Endothelial cell of umbilical vein (primary cell): Measurements from ENCODE around the gene GPR139. TPM values are rescaled to one million over a fixed set of nuclear protein-coding genes. Genes with fewer than 3 reads are reported as not detected.

Experiments
- BruUV-seq: library from RNA; stranded (reverse); fragments of 400-500 nt; replicated peaks from 2 replicates; lab custom pipeline; 2021; lab: Mats Ljungman, UMichigan
- CTCF ChIA-PET: fragments of 300-600, 350-600 bp; sonication (Branson Sonifier 250); formaldehyde crosslinking; loops from one replicate; lab custom pipeline; 2021; ENCODE audit warnings: antibody characterized with exemption, inconsistent platforms; lab: Charles Lee
- POLR2A ChIA-PET: fragments of 300-600, 350-600 bp; sonication (Branson Sonifier 250); formaldehyde crosslinking; loops from one replicate; lab custom pipeline; 2021; ENCODE audit warnings: antibody characterized with exemption, inconsistent platforms; lab: Charles Lee
- DNase-seq: peaks from one replicate; pipeline ENCODE4 v3.0.0-alpha.2; 2011; ENCODE audit warnings: low read depth, low spot score
- FAIRE-seq: peaks from 2 replicates; lab custom pipeline; 2011; peaks lifted over from hg19 to GRCh38; lab: Jason Lieb, UNC
- H2AFZ ChIP-seq: 2 replicates; pipeline ENCODE4 v1.6.0; 2012; ENCODE audit warnings: low read depth, low read length, control low read depth, inconsistent platforms
- H3K27ac ChIP-seq: 2 replicates; pipeline ENCODE4 v1.5.1; 2011; ENCODE audit warnings: low read depth, mild to moderate bottlenecking, control low read depth, low read length, moderate library complexity; ENCODE audit not compliant: insufficient read depth
- H3K27me3 ChIP-seq, 2 experiments: 2 replicates each; pipeline versions ENCODE4 v1.6.0 to v1.6.1; 2011; ENCODE audit warnings: low read length in 2 of 2, mixed read lengths in 1 of 2; ENCODE audit not compliant: control insufficient read depth in 2 of 2, insufficient read depth in 2 of 2
- H3K36me3 ChIP-seq, 2 experiments: 2 replicates in 1 of 2; 3 replicates in 1 of 2; pipeline ENCODE4 v1.5.1; 2011; ENCODE audit warnings: low read length in 2 of 2, mild to moderate bottlenecking in 1 of 2, moderate library complexity in 1 of 2; ENCODE audit not compliant: control insufficient read depth in 2 of 2, insufficient read depth in 2 of 2; ENCODE audit errors: extremely low read depth in 1 of 2
- H3K4me1 ChIP-seq: 3 replicates; pipeline ENCODE4 v1.5.1; 2011; ENCODE audit warnings: mild to moderate bottlenecking, low read length; ENCODE audit not compliant: control insufficient read depth, insufficient read depth; ENCODE audit errors: extremely low read depth
- H3K4me2 ChIP-seq: 2 replicates; pipeline ENCODE4 v1.6.1; 2011; ENCODE audit warnings: low read length, control low read depth, mixed read lengths; ENCODE audit not compliant: insufficient read depth
- H3K4me3 ChIP-seq, 3 experiments: fragments of 200-600 bp in 1 of 3; sonication (generic), shearing (Covaris generic) in 1 of 3; replicated peaks in 1 of 3; 2 replicates each; pipeline ENCODE4 v1.5.1; 2011 to 2016; ENCODE audit warnings: control low read depth in 3 of 3, low read length in 3 of 3, mild to moderate bottlenecking in 2 of 3, inconsistent platforms in 1 of 3, low read depth in 1 of 3, moderate library complexity in 1 of 3; ENCODE audit not compliant: insufficient read depth in 1 of 3
- H3K79me2 ChIP-seq: 2 replicates; pipeline ENCODE4 v1.6.0; 2012; ENCODE audit warnings: low read length, inconsistent platforms; ENCODE audit not compliant: control insufficient read depth, insufficient read depth
- H3K9ac ChIP-seq: replicated peaks from 2 replicates; pipeline ENCODE3; 2011; ENCODE audit warnings: low read length, control low read depth; ENCODE audit not compliant: insufficient read depth; ENCODE audit errors: extremely low read depth
- H3K9me1 ChIP-seq: replicated peaks from 3 replicates; pipeline ENCODE4 v1.6.0; 2011; ENCODE audit warnings: mild to moderate bottlenecking, low read length; ENCODE audit not compliant: control insufficient read depth, insufficient read depth; ENCODE audit errors: extremely low read depth
- H3K9me3 ChIP-seq: replicated peaks from 2 replicates; pipeline ENCODE4 v1.5.1; 2012; ENCODE audit warnings: low read length, inconsistent platforms; ENCODE audit not compliant: control insufficient read depth, insufficient read depth
- H4K20me1 ChIP-seq: replicated peaks from 2 replicates; pipeline ENCODE3; 2011; ENCODE audit warnings: mild to moderate bottlenecking, low read length; ENCODE audit not compliant: control insufficient read depth, insufficient read depth; ENCODE audit errors: extremely low read depth
- EZH2 ChIP-seq: IDR thresholded peaks from 2 replicates; pipeline ENCODE4 v1.6.1; 2012; ENCODE audit warnings: borderline replicate concordance, low read depth, mild to moderate bottlenecking, moderate library complexity, low read length, inconsistent platforms; ENCODE audit not compliant: severe bottlenecking
- GATA2 ChIP-seq: IDR thresholded peaks from 2 replicates; pipeline ENCODE4 v1.7.0; 2011; ENCODE audit warnings: low read depth, mild to moderate bottlenecking, moderate library complexity, mixed read lengths, low read length; ENCODE audit not compliant: insufficient read length, insufficient read depth
- JUN ChIP-seq: IDR thresholded peaks from 2 replicates; pipeline ENCODE4 v1.6.1; 2011; ENCODE audit warnings: borderline replicate concordance, low read depth; ENCODE audit not compliant: insufficient read length, insufficient read depth
- MYC ChIP-seq: IDR thresholded peaks from one replicate; pipeline ENCODE4 v1.6.1; 2011; ENCODE audit warnings: mild to moderate bottlenecking, low read depth, low read length
- POLR2A ChIP-seq: IDR thresholded peaks from 2 replicates; pipeline ENCODE4 v1.6.1; 2012; ENCODE audit warnings: low read depth, mild to moderate bottlenecking, control low read depth, low read length
- POLR2AphosphoS5 ChIP-seq: IDR thresholded peaks from 2 replicates; pipeline ENCODE4 v1.6.1; 2012; ENCODE audit warnings: low read depth, mild to moderate bottlenecking, control low read depth, low read length, moderate library complexity; ENCODE audit not compliant: insufficient read depth
- dilution Hi-C: fragments of 300-500 bp; cut with MboI; formaldehyde crosslinking; loops from one replicate; pipeline ENCODE4 v1.15.0; 2019; ENCODE audit warnings: low sequenced_read_pairs; ENCODE audit not compliant: extremely low pct_ligation_motif_present
- intact Hi-C: fragments of 100-400 bp; cut with micrococcal nuclease; formaldehyde crosslinking; loops from one replicate; pipeline ENCODE4 v1.10.0; 2022
- polyA plus RNA-seq, 4 experiments: library from polyadenylated mRNA; depleted of rRNA in 3 of 4; stranded (reverse) in 3 of 4; unstranded in 1 of 4; fragments of >200 nt; gene quantifications; 2 replicates each; pipeline versions ENCODE4 v1.2.1 to v1.2.3, GENCODE V29; 2011 to 2012; ENCODE audit warnings: missing spikeins in 1 of 4
- total RNA-seq: library from RNA; stranded (reverse); gene quantifications from 2 replicates; pipeline ENCODE4 v1.2.3, GENCODE V29; 2021
- TF ChIP-seq, protein P1 (sequence below): IDR thresholded peaks from 2 replicates; pipeline ENCODE4 v1.6.1; 2011; ENCODE audit not compliant: insufficient read depth, insufficient read length
- TF ChIP-seq, protein P2 (sequence below), 2 donors: IDR thresholded peaks; 1 replicate in 1 of 2; 2 replicates in 1 of 2; pipeline ENCODE4 v1.5.1; 2011; ENCODE audit warnings: low read length in 2 of 2, mild to moderate bottlenecking in 2 of 2, moderate library complexity in 2 of 2, control low read depth in 1 of 2, inconsistent platforms in 1 of 2, low read depth in 1 of 2; ENCODE audit not compliant: insufficient read depth in 1 of 2; ENCODE audit errors: extremely low read depth in 1 of 2

Gene GPR139
- total and polyA plus RNA-seq, 2 donors (not counting 3 experiments of a cell fraction or from before 2014, with no cell fraction given), result not detected

DNA sequence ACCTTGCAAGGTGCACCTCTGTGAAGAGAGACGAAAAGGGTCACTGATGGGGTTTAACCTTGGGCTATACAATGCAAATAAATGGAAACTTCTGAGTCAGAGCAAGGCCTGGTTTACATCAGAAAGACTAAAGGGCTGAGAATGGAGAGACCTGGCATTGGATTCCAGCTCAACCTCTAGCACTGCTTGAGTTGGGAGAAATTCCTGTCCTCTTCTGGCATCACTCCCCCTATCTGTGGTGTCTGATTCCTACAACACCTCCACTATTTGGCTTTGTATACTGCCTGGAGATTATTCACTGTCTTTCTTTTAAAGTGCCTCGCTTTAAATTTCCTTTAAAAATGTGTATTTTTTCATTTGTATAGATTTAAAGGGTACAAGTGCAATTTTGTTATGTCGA lies 68.8 kb downstream of the GPR139 start:
- Histone ChIP-seq H3K4me1 (no peaks in the 10 kb centered on the region), H3K9me3 (no peaks in the 10 kb centered on the region), H3K9me1 (no peaks in the 10 kb centered on the region), H3K36me3 (no peaks in the 10 kb centered on the region), H3K79me2 (no peaks in the 10 kb centered on the region), H3K4me2 (no peak overlapping the region), H3K27ac (no peak overlapping the region), H2AFZ (no peak overlapping the region), H3K9ac (no peak overlapping the region), H3K4me3 (no peak overlapping the region), H4K20me1 (no peaks in the 10 kb centered on the region), H3K27me3 (no peaks in the 10 kb centered on the region)
- FAIRE-seq, result no peak
- ChIA-PET CTCF (no interaction called here), POLR2A (no interaction called here)
- no TSS peak for BruUV-seq
- DNase-seq, result no peak
- intact Hi-C loops (no loop called here), dilution Hi-C loops (no loop called here)
- TF ChIP-seq MYC, result no peak
- TF ChIP-seq JUN, result no peak
- no peak for TF ChIP-seq POLR2A
- TF ChIP-seq, protein P1, sequence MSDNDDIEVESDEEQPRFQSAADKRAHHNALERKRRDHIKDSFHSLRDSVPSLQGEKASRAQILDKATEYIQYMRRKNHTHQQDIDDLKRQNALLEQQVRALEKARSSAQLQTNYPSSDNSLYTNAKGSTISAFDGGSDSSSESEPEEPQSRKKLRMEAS, result no peak
- TF ChIP-seq EZH2, result no peak
- TF ChIP-seq, protein P2, sequence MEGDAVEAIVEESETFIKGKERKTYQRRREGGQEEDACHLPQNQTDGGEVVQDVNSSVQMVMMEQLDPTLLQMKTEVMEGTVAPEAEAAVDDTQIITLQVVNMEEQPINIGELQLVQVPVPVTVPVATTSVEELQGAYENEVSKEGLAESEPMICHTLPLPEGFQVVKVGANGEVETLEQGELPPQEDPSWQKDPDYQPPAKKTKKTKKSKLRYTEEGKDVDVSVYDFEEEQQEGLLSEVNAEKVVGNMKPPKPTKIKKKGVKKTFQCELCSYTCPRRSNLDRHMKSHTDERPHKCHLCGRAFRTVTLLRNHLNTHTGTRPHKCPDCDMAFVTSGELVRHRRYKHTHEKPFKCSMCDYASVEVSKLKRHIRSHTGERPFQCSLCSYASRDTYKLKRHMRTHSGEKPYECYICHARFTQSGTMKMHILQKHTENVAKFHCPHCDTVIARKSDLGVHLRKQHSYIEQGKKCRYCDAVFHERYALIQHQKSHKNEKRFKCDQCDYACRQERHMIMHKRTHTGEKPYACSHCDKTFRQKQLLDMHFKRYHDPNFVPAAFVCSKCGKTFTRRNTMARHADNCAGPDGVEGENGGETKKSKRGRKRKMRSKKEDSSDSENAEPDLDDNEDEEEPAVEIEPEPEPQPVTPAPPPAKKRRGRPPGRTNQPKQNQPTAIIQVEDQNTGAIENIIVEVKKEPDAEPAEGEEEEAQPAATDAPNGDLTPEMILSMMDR (IDR thresholded peaks at IDR 0.05; ENCODE audit: extremely low read depth in 1 of 2, insufficient read depth in 1 of 2, low read depth in 1 of 2, low read length in 2 of 2), result no peak

GRCh38 chr16:20002936-20003335 lies 70.8 kb downstream of the GPR139 start:
- Histone ChIP-seq H4K20me1 (no peaks in the 10 kb centered on the region), H3K9me3 (no peaks in the 10 kb centered on the region), H3K27ac (no peak overlapping the region), H3K36me3 (no peaks in the 10 kb centered on the region), H2AFZ (no peak overlapping the region), H3K4me3 (no peak overlapping the region), H3K79me2 (no peaks in the 10 kb centered on the region), H3K27me3 (no peaks in the 10 kb centered on the region), H3K4me2 (no peak overlapping the region), H3K9me1 (no peaks in the 10 kb centered on the region), H3K4me1 (no peaks in the 10 kb centered on the region), H3K9ac (no peak overlapping the region)
- ChIA-PET POLR2A (no interaction called here), CTCF (no interaction called here)
- DNase-seq, result no peak
- no peak for FAIRE-seq
- TF ChIP-seq, protein P2 (IDR thresholded peaks at IDR 0.05; ENCODE audit: extremely low read depth in 1 of 2, insufficient read depth in 1 of 2, low read depth in 1 of 2, low read length in 2 of 2), result no peak
- TF ChIP-seq EZH2 (no peak), POLR2AphosphoS5 (no peak), JUN (no peak), MYC (no peak), GATA2 (no peak)
- TF ChIP-seq, protein P1, result no peak
- dilution Hi-C loops (no loop called here), intact Hi-C loops (no loop called here)
- no TSS peak for BruUV-seq
